Measurements from ENCODE around the gene FXYD5.

FXYD5 gene

DNA sequence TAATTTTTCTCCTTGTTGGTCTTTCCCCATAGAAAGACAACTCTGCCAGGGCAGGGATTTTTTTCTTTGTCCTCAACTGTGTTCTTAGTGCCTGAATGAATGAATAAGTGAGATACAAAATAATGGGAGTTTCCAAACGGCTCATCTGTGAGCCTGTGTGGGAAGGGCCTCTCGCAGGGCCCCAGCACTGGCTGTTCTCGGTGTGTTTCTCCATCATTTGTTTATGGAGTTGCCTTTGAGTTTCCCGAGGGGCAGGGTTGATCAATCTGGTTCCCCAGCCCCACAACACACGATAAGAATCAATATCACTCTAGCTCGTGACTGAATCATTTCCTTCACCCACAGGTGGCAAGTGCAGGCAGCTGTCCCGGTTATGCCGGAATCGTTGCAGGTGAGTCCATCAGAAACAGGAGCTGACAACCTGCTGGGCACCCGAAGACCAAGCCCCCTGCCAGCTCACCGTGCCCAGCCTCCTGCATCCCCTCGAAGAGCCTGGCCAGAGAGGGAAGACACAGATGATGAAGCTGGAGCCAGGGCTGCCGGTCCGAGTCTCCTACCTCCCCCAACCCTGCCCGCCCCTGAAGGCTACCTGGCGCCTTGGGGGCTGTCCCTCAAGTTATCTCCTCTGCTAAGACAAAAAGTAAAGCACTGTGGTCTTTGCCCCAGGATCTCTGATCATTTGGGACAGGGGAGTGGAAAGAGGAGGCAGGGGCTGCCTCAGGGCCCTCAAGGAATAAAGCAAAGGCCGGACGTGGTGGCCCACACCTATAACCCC, 14.9 kb downstream of the FXYD5 start:
- H3K4me3 ChIP-seq (ENCODE audit: low read depth in 1 of 2, low read length in 1 of 2), result no peak overlapping the region
- peaks cover 85% of the 10 kb centered on the region for H3K36me3 ChIP-seq
- H3K9me3 ChIP-seq, result no peaks in the 10 kb centered on the region
- peaks cover 0 to 4% of the 10 kb centered on the region in 2 experiments for H3K4me1 ChIP-seq (ENCODE audit: control insufficient read depth in 1 of 2, insufficient read depth in 1 of 2, low read depth in 1 of 2, low read length in 1 of 2)
- TF ChIP-seq, protein P1, sequence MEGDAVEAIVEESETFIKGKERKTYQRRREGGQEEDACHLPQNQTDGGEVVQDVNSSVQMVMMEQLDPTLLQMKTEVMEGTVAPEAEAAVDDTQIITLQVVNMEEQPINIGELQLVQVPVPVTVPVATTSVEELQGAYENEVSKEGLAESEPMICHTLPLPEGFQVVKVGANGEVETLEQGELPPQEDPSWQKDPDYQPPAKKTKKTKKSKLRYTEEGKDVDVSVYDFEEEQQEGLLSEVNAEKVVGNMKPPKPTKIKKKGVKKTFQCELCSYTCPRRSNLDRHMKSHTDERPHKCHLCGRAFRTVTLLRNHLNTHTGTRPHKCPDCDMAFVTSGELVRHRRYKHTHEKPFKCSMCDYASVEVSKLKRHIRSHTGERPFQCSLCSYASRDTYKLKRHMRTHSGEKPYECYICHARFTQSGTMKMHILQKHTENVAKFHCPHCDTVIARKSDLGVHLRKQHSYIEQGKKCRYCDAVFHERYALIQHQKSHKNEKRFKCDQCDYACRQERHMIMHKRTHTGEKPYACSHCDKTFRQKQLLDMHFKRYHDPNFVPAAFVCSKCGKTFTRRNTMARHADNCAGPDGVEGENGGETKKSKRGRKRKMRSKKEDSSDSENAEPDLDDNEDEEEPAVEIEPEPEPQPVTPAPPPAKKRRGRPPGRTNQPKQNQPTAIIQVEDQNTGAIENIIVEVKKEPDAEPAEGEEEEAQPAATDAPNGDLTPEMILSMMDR (IDR thresholded peaks at IDR 0.05), result no peak
- H3K27me3 ChIP-seq, result no peaks in the 10 kb centered on the region
- no peak overlapping the region for H3K27ac ChIP-seq

DNA sequence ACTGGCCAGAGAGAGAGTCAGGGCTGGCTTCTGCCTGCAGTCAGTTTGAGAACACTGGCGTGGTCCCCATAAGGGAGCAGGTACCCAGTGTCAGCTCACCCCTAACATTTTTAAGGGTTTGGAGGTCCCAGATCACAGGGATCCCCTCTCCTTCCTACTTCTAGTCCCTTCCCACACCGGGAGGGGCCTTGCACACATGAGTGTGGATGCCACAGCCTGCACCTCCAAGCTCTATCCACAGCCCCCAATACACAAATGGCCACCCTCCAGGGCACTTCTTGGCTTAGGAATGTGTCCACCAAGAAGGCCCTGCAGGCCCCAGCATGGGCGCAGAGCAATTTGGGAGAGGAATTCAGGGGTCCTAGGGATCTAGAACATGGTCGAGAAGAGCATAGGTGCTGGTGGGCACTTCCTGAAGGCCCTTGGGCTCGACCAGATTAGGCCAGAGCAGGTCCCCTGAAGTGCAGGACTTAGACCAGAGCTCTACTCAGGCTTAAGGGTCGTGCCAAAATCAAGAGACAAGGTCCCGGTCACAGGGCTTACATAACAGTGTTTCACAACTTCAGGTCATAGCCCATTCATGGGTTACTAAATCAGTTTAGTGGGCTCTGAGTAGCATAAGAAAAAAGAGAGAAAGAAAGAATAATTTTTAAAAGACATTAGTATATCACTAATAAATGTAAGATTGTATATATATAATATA, 16.0 kb downstream of the FXYD5 start:
- H3K27me3 ChIP-seq, result no peaks in the 10 kb centered on the region
- no peaks in the 10 kb centered on the region for H3K9me3 ChIP-seq
- no peak overlapping the region for H3K27ac ChIP-seq
- TF ChIP-seq, protein P1 (IDR thresholded peaks at IDR 0.05), result no peak
- H3K36me3 ChIP-seq, result peaks cover 74% of the 10 kb centered on the region
- no peak overlapping the region for H3K4me3 ChIP-seq (ENCODE audit: low read depth in 1 of 2, low read length in 1 of 2)
- peaks cover 0 to 4% of the 10 kb centered on the region in 2 experiments for H3K4me1 ChIP-seq (ENCODE audit: control insufficient read depth in 1 of 2, insufficient read depth in 1 of 2, low read depth in 1 of 2, low read length in 1 of 2)

DNA sequence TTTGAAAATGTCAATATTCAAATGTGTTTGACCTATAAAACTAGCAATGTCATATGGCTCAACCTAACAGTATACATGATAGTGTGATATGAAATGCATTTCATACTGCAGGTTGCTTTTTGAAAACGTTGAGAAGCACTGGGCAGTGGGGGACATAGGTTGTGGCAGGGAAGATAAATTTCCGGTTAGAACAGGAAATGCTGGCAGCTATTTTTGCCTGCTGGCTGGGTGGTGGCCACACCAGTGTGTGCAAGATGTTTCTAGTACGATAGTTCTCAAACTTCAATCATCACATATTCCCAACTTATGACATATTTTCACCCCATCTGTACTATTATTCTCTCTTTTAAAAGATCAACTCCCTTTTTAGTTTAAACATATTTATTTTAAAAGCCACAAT, 17.2 kb downstream of the FXYD5 start:
- peaks cover 0 to 4% of the 10 kb centered on the region in 2 experiments for H3K4me1 ChIP-seq (ENCODE audit: control insufficient read depth in 1 of 2, insufficient read depth in 1 of 2, low read depth in 1 of 2, low read length in 1 of 2)
- TF ChIP-seq, protein P1 (IDR thresholded peaks at IDR 0.05), result no peak
- no peaks in the 10 kb centered on the region for H3K9me3 ChIP-seq
- H3K4me3 ChIP-seq (ENCODE audit: low read depth in 1 of 2, low read length in 1 of 2), result no peak overlapping the region
- no peaks in the 10 kb centered on the region for H3K27me3 ChIP-seq
- no peak overlapping the region for H3K27ac ChIP-seq
- peaks cover 62% of the 10 kb centered on the region for H3K36me3 ChIP-seq

DNA sequence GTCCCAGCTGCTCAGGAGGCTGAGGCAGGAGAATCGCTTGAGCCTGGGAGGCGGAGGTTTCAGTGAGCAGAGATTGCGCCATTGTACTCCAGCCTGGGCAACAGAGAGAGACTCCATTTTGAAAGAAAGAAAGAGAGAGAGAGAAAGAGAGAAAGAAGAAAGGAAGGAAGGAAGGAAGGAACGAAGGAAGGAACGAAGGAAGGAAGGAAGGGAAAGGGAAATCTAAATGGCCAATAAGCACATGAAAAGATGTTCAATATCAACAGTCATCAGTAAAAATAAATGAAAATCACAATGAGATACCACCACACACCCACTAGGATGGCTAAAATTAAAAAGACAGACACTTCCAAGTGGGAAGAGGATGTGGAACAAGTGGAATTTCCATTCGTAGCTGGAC, 19.7 kb downstream of the FXYD5 start:
- Histone ChIP-seq H3K27me3 (no peaks in the 10 kb centered on the region), H3K9me3 (no peaks in the 10 kb centered on the region), H3K4me3 (ENCODE audit: low read depth in 1 of 2, low read length in 1 of 2) (no peak overlapping the region), H3K36me3 (peaks cover 37% of the 10 kb centered on the region), H3K27ac (no peak overlapping the region), H3K4me1 (ENCODE audit: control insufficient read depth in 1 of 2, insufficient read depth in 1 of 2, low read depth in 1 of 2, low read length in 1 of 2) (peaks cover 0 to 4% of the 10 kb centered on the region in 2 experiments)
- TF ChIP-seq, protein P1 (IDR thresholded peaks at IDR 0.05), result no peak

DNA sequence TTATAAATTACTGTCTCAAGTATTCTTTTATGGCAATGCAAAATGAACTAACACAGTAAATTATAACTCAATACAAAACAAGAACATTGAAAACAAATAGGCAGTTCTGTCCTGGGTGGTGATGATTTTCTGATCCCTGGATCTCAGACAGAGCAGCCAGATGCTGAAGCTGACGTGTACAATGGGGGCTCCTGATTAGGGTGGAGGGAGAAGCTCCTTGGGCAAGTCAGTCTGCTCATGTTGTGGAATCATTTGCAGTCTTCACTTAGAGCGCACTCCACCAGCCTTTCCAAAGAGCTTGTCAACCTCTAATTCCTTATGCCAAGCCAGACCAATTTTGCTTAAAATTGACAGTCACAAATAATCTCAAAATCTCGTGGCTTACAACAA, 21.6 kb downstream of the FXYD5 start:
- no peaks in the 10 kb centered on the region for H3K27me3 ChIP-seq
- H3K36me3 ChIP-seq, result peaks cover 17% of the 10 kb centered on the region
- H3K4me1 ChIP-seq (ENCODE audit: control insufficient read depth in 1 of 2, insufficient read depth in 1 of 2, low read depth in 1 of 2, low read length in 1 of 2), result no peaks in the 10 kb centered on the region
- no peak overlapping the region for H3K4me3 ChIP-seq (ENCODE audit: low read depth in 1 of 2, low read length in 1 of 2)
- TF ChIP-seq, protein P1 (IDR thresholded peaks at IDR 0.05), result no peak
- H3K27ac ChIP-seq, result no peak overlapping the region
- no peaks in the 10 kb centered on the region for H3K9me3 ChIP-seq
